Measurements from ENCODE around the gene KRT2.

GRCh38 chr12:52691076-52691840 lies 39.2 kb upstream of the KRT2 start:
- no peak for TF ChIP-seq EP300 (IDR thresholded peaks at IDR 0.05)
- TF ChIP-seq POLR2A (IDR thresholded peaks at IDR 0.05): no peak
- no peak for TF ChIP-seq CTCF (IDR thresholded peaks at IDR 0.05)
- no peak for TF ChIP-seq POLR2AphosphoS5 (IDR thresholded peaks at IDR 0.05)
